Fibroblast of pulmonary artery (primary cell): ENCODE measurements around the gene ATP9B.

Source experiments
- DNase-seq: peaks from one replicate; pipeline ENCODE4 v3.0.0-alpha.2; 2010; ENCODE audit warnings: low read depth
- H3K4me3 ChIP-seq: replicated peaks from 2 replicates; pipeline ENCODE4 v1.5.1; 2011; ENCODE audit warnings: low read depth, mild to moderate bottlenecking, control low read depth, low read length, moderate library complexity
- CTCF ChIP-seq: IDR thresholded peaks from 2 replicates; pipeline ENCODE4 v1.5.1; 2011; ENCODE audit warnings: mild to moderate bottlenecking, control low read depth, low read length, inconsistent platforms; ENCODE audit errors: missing control alignments

Gene ATP9B

GRCh38 chr18:79385708-79386341 is 316.6 kb downstream of the ATP9B start:
- H3K4me3 ChIP-seq: no peak overlapping the region
- no peak for DNase-seq
- no peak for TF ChIP-seq CTCF

GRCh38 chr18:79386547-79386946 is 317.4 kb downstream of the ATP9B start:
- no peak for TF ChIP-seq CTCF
- no peak for DNase-seq
- no peak overlapping the region for H3K4me3 ChIP-seq

DNA sequence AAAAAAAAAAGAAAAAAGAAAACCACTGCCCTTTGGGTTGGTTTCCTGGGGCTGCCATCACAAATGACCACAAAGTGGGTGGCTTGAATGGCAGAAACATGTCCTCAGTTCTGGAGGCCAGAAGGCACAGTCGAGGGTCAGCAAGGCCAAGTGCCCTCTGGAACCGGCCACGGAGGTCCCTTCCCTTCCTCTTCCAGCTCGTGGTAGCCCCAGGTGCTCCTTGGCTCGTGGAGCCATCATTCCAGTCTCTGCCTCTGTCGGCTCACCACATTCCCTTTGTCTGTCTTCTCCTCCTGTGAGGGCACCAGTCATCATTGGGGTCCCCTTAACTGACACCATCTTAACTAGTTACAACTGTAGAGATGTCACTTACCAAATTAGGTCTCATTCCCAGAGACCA is 318.0 kb downstream of the ATP9B start:
- no peak overlapping the region for H3K4me3 ChIP-seq
- no peak for TF ChIP-seq CTCF
- DNase-seq: no peak

DNA sequence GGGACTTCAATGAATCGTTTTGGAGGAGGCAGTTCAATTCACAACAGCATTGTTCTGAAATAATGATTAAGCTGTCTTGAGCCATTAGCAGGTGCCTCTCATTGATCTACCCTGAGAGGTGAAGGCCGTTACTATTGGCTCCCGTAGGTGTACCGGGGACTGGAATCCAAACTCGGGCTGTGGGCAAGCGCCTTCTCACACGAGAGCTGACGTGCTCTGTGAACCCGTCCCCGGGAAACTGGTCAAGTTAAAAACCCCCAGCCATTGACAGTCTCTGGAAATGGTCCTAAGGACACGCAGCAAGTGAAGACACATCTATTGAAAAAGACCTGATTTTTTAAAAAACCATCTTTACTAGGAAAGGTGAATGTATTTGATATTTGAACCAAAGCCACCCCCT is 318.4 kb downstream of the ATP9B start:
- DNase-seq: no peak
- no peak overlapping the region for H3K4me3 ChIP-seq
- TF ChIP-seq CTCF: no peak

GRCh38 chr18:79388043-79388442 is 318.8 kb downstream of the ATP9B start:
- H3K4me3 ChIP-seq: no peak overlapping the region
- DNase-seq: no peak
- no peak for TF ChIP-seq CTCF

- no peak for DNase-seq
- no peak for TF ChIP-seq CTCF
- no peak overlapping the region for H3K4me3 ChIP-seq
Measured at GRCh38 chr18:79389689-79390088, 320.5 kb downstream of the ATP9B start.

GRCh38 chr18:79392226-79392625 is 323.0 kb downstream of the ATP9B start:
- TF ChIP-seq CTCF: no peak
- no peak overlapping the region for H3K4me3 ChIP-seq
- DNase-seq: no peak
